Uterus (tissue), 2 donors: ENCODE data around the gene DNAH17.

Experiments
- CTCF ChIP-seq, 4 experiments: fragments of 200-600 bp in 2 of 4; fragments of 450-650 bp in 2 of 4; sonication (generic) in 2 of 4; IDR thresholded peaks; one replicate each; pipeline ENCODE4 v1.5.1; 2016 to 2019; ENCODE audit warnings: antibody characterized with exemption in 4 of 4, mild to moderate bottlenecking in 2 of 4, moderate library complexity in 1 of 4
- POLR2A ChIP-seq, 2 donors: fragments of 450-650 bp; IDR thresholded peaks; one replicate each; pipeline ENCODE4 v1.6.1; 2016; ENCODE audit warnings: antibody characterized with exemption in 2 of 2, mild to moderate bottlenecking in 1 of 2, moderate library complexity in 1 of 2

- TF ChIP-seq CTCF (IDR thresholded peaks at IDR 0.05) (no peak), POLR2A (IDR thresholded peaks at IDR 0.05) (no peak)
Observed at GRCh38 chr17:78431692-78431958, 145.6 kb downstream of the DNAH17 start.
